Astrocyte (in vitro differentiated cells and primary cell): ENCODE data around the gene JSRP1. TPM values are rescaled to one million over a fixed set of nuclear protein-coding genes. Genes with fewer than 3 reads are reported as not detected.
A peak's percentile ranks its signal among the peaks of the same experiment; 100 is the strongest.

Experiments used
- DNase-seq: peaks from one replicate; pipeline ENCODE4 v3.0.0-alpha.2; 2010; ENCODE audit warnings: low read depth
- FAIRE-seq: peaks from 2 replicates; lab custom pipeline; 2011; peaks lifted over from hg19 to GRCh38; lab: Jason Lieb, UNC
- H2AFZ ChIP-seq: 2 replicates; pipeline ENCODE4 v1.6.0; 2012; ENCODE audit warnings: low read depth, low read length, inconsistent platforms
- H3K27ac ChIP-seq: 2 replicates; pipeline ENCODE4 v1.5.1; 2011; ENCODE audit warnings: low read depth, low read length, inconsistent platforms
- H3K27me3 ChIP-seq: 2 replicates; pipeline ENCODE4 v1.6.0; 2011; ENCODE audit warnings: low read length, inconsistent platforms; ENCODE audit not compliant: insufficient read depth
- H3K36me3 ChIP-seq: 2 replicates; pipeline ENCODE4 v1.5.1; 2011; ENCODE audit warnings: low read length, inconsistent platforms; ENCODE audit not compliant: insufficient read depth
- H3K4me1 ChIP-seq: 2 replicates; pipeline ENCODE4 v1.5.1; 2011; ENCODE audit warnings: low read length, inconsistent platforms; ENCODE audit not compliant: insufficient read depth
- H3K4me2 ChIP-seq: 2 replicates; pipeline ENCODE4 v1.6.0; 2012; ENCODE audit warnings: low read length, inconsistent platforms
- H3K4me3 ChIP-seq: 2 replicates; pipeline ENCODE4 v1.5.1; 2011; ENCODE audit warnings: low read depth, mild to moderate bottlenecking, low read length, inconsistent platforms; ENCODE audit not compliant: insufficient read depth
- H3K79me2 ChIP-seq: 2 replicates; pipeline ENCODE4 v1.6.0; 2012; ENCODE audit warnings: mild to moderate bottlenecking, low read length, inconsistent platforms; ENCODE audit not compliant: insufficient read depth
- H3K9ac ChIP-seq: 2 replicates; pipeline ENCODE4 v1.6.0; 2012; ENCODE audit warnings: mild to moderate bottlenecking, low read length, inconsistent platforms
- H3K9me3 ChIP-seq: 2 replicates; pipeline ENCODE4 v1.5.1; 2012; ENCODE audit warnings: low read depth, mild to moderate bottlenecking, low read length, inconsistent platforms; ENCODE audit not compliant: insufficient read depth
- H4K20me1 ChIP-seq: 2 replicates; pipeline ENCODE4 v1.6.0; 2012; ENCODE audit warnings: low read length, inconsistent platforms; ENCODE audit not compliant: insufficient read depth
- H3K27ac Mint-ChIP-seq: one replicate; pipeline ENCODE4 v1.8.0; 2021; ENCODE audit warnings: mild to moderate bottlenecking, mixed read lengths; ENCODE audit not compliant: unreplicated experiment
- H3K27me3 Mint-ChIP-seq: one replicate; pipeline ENCODE4 v1.8.0; 2021; ENCODE audit warnings: low read depth, mixed read lengths; ENCODE audit not compliant: unreplicated experiment
- H3K36me3 Mint-ChIP-seq: one replicate; pipeline ENCODE4 v1.8.0; 2021; ENCODE audit warnings: low read depth, mixed read lengths; ENCODE audit not compliant: unreplicated experiment
- H3K4me1 Mint-ChIP-seq: one replicate; pipeline ENCODE4 v1.8.0; 2021; ENCODE audit warnings: low read depth, mixed read lengths; ENCODE audit not compliant: unreplicated experiment
- H3K4me3 Mint-ChIP-seq: one replicate; pipeline ENCODE4 v1.8.0; 2021; ENCODE audit warnings: mild to moderate bottlenecking, moderate library complexity, mixed read lengths; ENCODE audit not compliant: unreplicated experiment
- H3K9me3 Mint-ChIP-seq: one replicate; pipeline ENCODE4 v1.8.0; 2021; ENCODE audit warnings: mild to moderate bottlenecking, mixed read lengths; ENCODE audit not compliant: unreplicated experiment
- CTCF ChIP-seq: IDR thresholded peaks from 2 replicates; pipeline ENCODE4 v1.5.1; 2011; ENCODE audit warnings: low read depth, mild to moderate bottlenecking, inconsistent platforms, low read length, moderate library complexity; ENCODE audit not compliant: insufficient read depth
- EZH2 ChIP-seq: IDR thresholded peaks from 2 replicates; pipeline ENCODE4 v1.6.1; 2012; ENCODE audit warnings: mild to moderate bottlenecking, low read length, inconsistent platforms; ENCODE audit not compliant: insufficient read depth
- total RNA-seq: library from RNA; stranded (reverse); gene quantifications from 2 replicates; pipeline ENCODE4 v1.2.1, GENCODE V29; 2021

Gene JSRP1
- total RNA-seq, 1 donor from 2014 or later, result 0.36 TPM

- Histone ChIP-seq H4K20me1 (peaks cover 83% of the 10 kb centered on the region), H3K4me2 (peak overlapping the region; percentile 93), H3K4me3 (peak overlapping the region; percentile 66), H3K9ac (peak overlapping the region; percentile 93), H3K27me3 (no peaks in the 10 kb centered on the region), H3K79me2 (peaks cover 95% of the 10 kb centered on the region), H2AFZ (no peak overlapping the region), H3K36me3 (peaks cover 11% of the 10 kb centered on the region), H3K4me1 (peaks cover 49% of the 10 kb centered on the region), H3K9me3 (no peaks in the 10 kb centered on the region), H3K27ac (peak overlapping the region; percentile 61)
- H3K27me3 Mint-ChIP-seq, result no peaks in the 10 kb centered on the region
- peak overlapping the region; percentile 75 for H3K27ac Mint-ChIP-seq
- H3K9me3 Mint-ChIP-seq, result no peaks in the 10 kb centered on the region
- DNase-seq, result peak; percentile 47
- TF ChIP-seq EZH2 (no peak), CTCF (no peak)
- no peak for FAIRE-seq
- H3K4me1 Mint-ChIP-seq, result peaks cover 37% of the 10 kb centered on the region
- peaks cover 8% of the 10 kb centered on the region for H3K36me3 Mint-ChIP-seq
- H3K4me3 Mint-ChIP-seq, result peak overlapping the region; percentile 95
These were observed 16.1 kb downstream of the JSRP1 start for GRCh38 chr19:2239771-2240770.

- H3K4me3 ChIP-seq, result peak overlapping the region; percentile 66
- DNase-seq (no peak), FAIRE-seq (no peak)
- H3K27ac Mint-ChIP-seq, result peak overlapping the region; percentile 67
- H3K36me3 Mint-ChIP-seq, result peaks cover 8% of the 10 kb centered on the region
- peak overlapping the region; percentile 93 for H3K9ac ChIP-seq
- TF ChIP-seq CTCF (no peak), EZH2 (no peak)
- H3K4me1 ChIP-seq, result peaks cover 56% of the 10 kb centered on the region
- no peak overlapping the region for H2AFZ ChIP-seq
- H3K27me3 ChIP-seq, result no peaks in the 10 kb centered on the region
- H3K4me1 Mint-ChIP-seq, result peaks cover 39% of the 10 kb centered on the region
- H3K4me2 ChIP-seq, result peak overlapping the region; percentile 93
- peak overlapping the region; percentile 95 for H3K4me3 Mint-ChIP-seq
- peaks cover 5% of the 10 kb centered on the region for H3K36me3 ChIP-seq
- H3K9me3 Mint-ChIP-seq, result no peaks in the 10 kb centered on the region
- peaks cover 81% of the 10 kb centered on the region for H4K20me1 ChIP-seq
- H3K9me3 ChIP-seq, result no peaks in the 10 kb centered on the region
- no peaks in the 10 kb centered on the region for H3K27me3 Mint-ChIP-seq
- H3K27ac ChIP-seq, result peak overlapping the region; percentile 61
- H3K79me2 ChIP-seq, result peaks cover 96% of the 10 kb centered on the region
These were observed 17.0 kb downstream of the JSRP1 start for GRCh38 chr19:2239173-2239572.

- peaks cover 8% of the 10 kb centered on the region for H3K36me3 Mint-ChIP-seq
- H3K4me1 Mint-ChIP-seq, result peaks cover 43% of the 10 kb centered on the region
- peak overlapping the region; percentile 95 for H3K4me3 Mint-ChIP-seq
- peak overlapping the region; percentile 93 for H3K9ac ChIP-seq
- no peaks in the 10 kb centered on the region for H3K9me3 Mint-ChIP-seq
- DNase-seq, result no peak
- FAIRE-seq, result no peak
- no peak overlapping the region for H3K27ac ChIP-seq
- no peak overlapping the region for H2AFZ ChIP-seq
- peaks cover 81% of the 10 kb centered on the region for H4K20me1 ChIP-seq
- H3K79me2 ChIP-seq, result peaks cover 96% of the 10 kb centered on the region
- TF ChIP-seq CTCF (no peak), EZH2 (no peak)
- peaks cover 64% of the 10 kb centered on the region for H3K4me1 ChIP-seq
- no peaks in the 10 kb centered on the region for H3K27me3 ChIP-seq
- H3K36me3 ChIP-seq, result peaks cover 5% of the 10 kb centered on the region
- H3K4me3 ChIP-seq, result peak overlapping the region; percentile 81
- peak overlapping the region; percentile 93 for H3K4me2 ChIP-seq
- no peaks in the 10 kb centered on the region for H3K27me3 Mint-ChIP-seq
- H3K27ac Mint-ChIP-seq, result peak overlapping the region; percentile 86
- H3K9me3 ChIP-seq, result no peaks in the 10 kb centered on the region
These were observed 18.4 kb downstream of the JSRP1 start for GRCh38 chr19:2237869-2238153.
